K562 (cell line): ENCODE measurements around the gene PLSCR5. TPM values are rescaled to one million over a fixed set of nuclear protein-coding genes. Genes with fewer than 3 reads are reported as not detected.

ENCODE experiments used
- ATAC-seq: fragments of 200-7000 bp; cut with Tn5 transposase; 3 replicates; pipeline ENCODE4 v1.9.1; 2020; ENCODE audit warnings: moderate library complexity
- BruUV-seq: library from RNA; stranded (reverse); fragments of 400-500 nt; replicated peaks from 2 replicates; lab custom pipeline; 2021; lab: Mats Ljungman, UMichigan
- CTCF ChIA-PET: fragments of 300-600 bp; formaldehyde crosslinking; extraction: SDS; loops from one replicate; lab custom pipeline; 2021; ENCODE audit warnings: low intra/inter-chr PET ratio; lab: Yijun Ruan, JAX
- POLR2A ChIA-PET: fragments of 300-600, 350-650 bp; sonication (Branson Sonifier 250); formaldehyde crosslinking; extraction: SDS; loops from one replicate; lab custom pipeline; 2021; ENCODE audit warnings: antibody characterized with exemption, inconsistent platforms; lab: Yijun Ruan, JAX
- DNase-seq, 4 experiments: peaks; one replicate each; pipeline versions ENCODE4 v3.0.0 to v3.0.0-alpha.2; 2011 to 2018; ENCODE audit warnings: low spot score in 3 of 4, mixed read lengths in 3 of 4; ENCODE audit errors: extremely low read depth in 1 of 4
- FAIRE-seq: peaks from 2 replicates; lab custom pipeline; 2011; peaks lifted over from hg19 to GRCh38; lab: Jason Lieb, UNC
- H2AFZ ChIP-seq: 2 replicates; pipeline ENCODE4 v1.6.0; 2011; ENCODE audit warnings: low read depth, low read length, control low read depth, inconsistent platforms
- H3K27ac ChIP-seq: fragments of 200-600 bp; 3 replicates; pipeline ENCODE4 v1.8.0; 2011; ENCODE audit warnings: low read depth, mild to moderate bottlenecking, control low read depth, inconsistent platforms, low read length, moderate library complexity, mixed read lengths; ENCODE audit errors: extremely low read depth
- H3K27me3 ChIP-seq, 2 experiments: fragments of 300-600 bp in 1 of 2; 2 replicates in 1 of 2; 3 replicates in 1 of 2; pipeline versions ENCODE4 v1.6.0 to v1.8.0; 2011; ENCODE audit warnings: inconsistent platforms in 2 of 2, low read length in 2 of 2, mild to moderate bottlenecking in 1 of 2, mixed read lengths in 1 of 2, moderate library complexity in 1 of 2; ENCODE audit not compliant: control insufficient read depth in 2 of 2, insufficient read depth in 2 of 2
- H3K36me3 ChIP-seq: fragments of 300-600 bp; 3 replicates; pipeline ENCODE4 v1.8.0; 2011; ENCODE audit warnings: mild to moderate bottlenecking, low read length, inconsistent platforms; ENCODE audit not compliant: control insufficient read depth, insufficient read depth
- H3K4me1 ChIP-seq, 2 experiments: fragments of 200-600 bp in 1 of 2; replicated peaks in 1 of 2; 2 replicates in 1 of 2; 3 replicates in 1 of 2; pipeline versions ENCODE4 v1.5.1 to v1.8.0; 2011; ENCODE audit warnings: inconsistent platforms in 2 of 2, low read length in 2 of 2, mild to moderate bottlenecking in 1 of 2, mixed read lengths in 1 of 2, moderate library complexity in 1 of 2; ENCODE audit not compliant: control insufficient read depth in 2 of 2, insufficient read depth in 2 of 2
- H3K4me2 ChIP-seq: 2 replicates; pipeline ENCODE4 v1.6.1; 2011; ENCODE audit warnings: low read length, control low read depth, inconsistent platforms, mixed read lengths; ENCODE audit not compliant: insufficient read depth
- H3K4me3 ChIP-seq: fragments of 200-600 bp; sonication (generic), shearing (Covaris generic); 2 replicates; pipeline ENCODE4 v1.5.1; 2016; ENCODE audit warnings: control low read depth, inconsistent platforms
- H3K79me2 ChIP-seq: fragments of 200-600 bp; 3 replicates; pipeline ENCODE4 v1.8.0; 2011; ENCODE audit warnings: low read length, inconsistent platforms; ENCODE audit not compliant: control insufficient read depth, insufficient read depth
- H3K9ac ChIP-seq, 2 experiments: 2 replicates each; pipeline versions ENCODE4 v1.6.0 to v1.6.1; 2011; ENCODE audit warnings: low read depth in 2 of 2, low read length in 2 of 2, control low read depth in 1 of 2, inconsistent platforms in 1 of 2, mild to moderate bottlenecking in 1 of 2, mixed read lengths in 1 of 2; ENCODE audit not compliant: insufficient read depth in 1 of 2
- H3K9me1 ChIP-seq: one replicate; pipeline ENCODE4 v1.6.0; 2011; ENCODE audit warnings: inconsistent platforms, mild to moderate bottlenecking, low read length, moderate library complexity; ENCODE audit not compliant: control insufficient read depth, insufficient read depth
- H3K9me3 ChIP-seq: replicated peaks from 2 replicates; pipeline ENCODE4 v1.5.1; 2011; ENCODE audit warnings: low read depth, low read length, inconsistent platforms; ENCODE audit not compliant: control insufficient read depth, insufficient read depth
- H4K20me1 ChIP-seq: replicated peaks from 2 replicates; pipeline ENCODE4 v1.6.1; 2011; ENCODE audit warnings: low read length, inconsistent platforms, mixed read lengths; ENCODE audit not compliant: control insufficient read depth, insufficient read depth
- BRD4 ChIP-seq: fragments of 200-600 bp; sonication (generic); IDR thresholded peaks from 2 replicates; pipeline ENCODE4 v1.6.1; 2017; ENCODE audit warnings: inconsistent platforms
- JUNB ChIP-seq: fragments of 450-650 bp; formaldehyde crosslinking; conservative IDR thresholded peaks from 2 replicates; pipeline ENCODE4 v1.4.0; 2020; ENCODE audit warnings: mild to moderate bottlenecking
- MEIS2 ChIP-seq: fragments of 450-650 bp; IDR thresholded peaks from 2 replicates; pipeline ENCODE4 v1.6.1; 2014; ENCODE audit warnings: mild to moderate bottlenecking; ENCODE audit not compliant: partially characterized antibody
- in situ Hi-C: fragments of 300-500 bp; cut with MboI; formaldehyde crosslinking; loops from 4 replicates; pipeline ENCODE4 v1.15.0; 2018; ENCODE audit warnings: inconsistent platforms, mixed read lengths
- intact Hi-C: fragments of 100-400 bp; cut with micrococcal nuclease; formaldehyde crosslinking; loops from 2 replicates; pipeline ENCODE4 v1.14.2; 2022
- polyA plus RNA-seq, 8 experiments: library from polyadenylated mRNA; depleted of rRNA in 4 of 8; stranded (reverse) in 5 of 8; unstranded in 3 of 8; fragments of >200 nt; fragmentation: Nextera tagmentation in 2 of 8; fragmentation: Illumina TruSeq in 1 of 8; extraction: Ambion mirVana in 2 of 8; extraction: Trizol in 1 of 8; gene quantifications; 2 replicates each; pipeline versions ENCODE4 v1.2.1 to v1.2.3, GENCODE V29; 2011 to 2014; ENCODE audit warnings: inconsistent platforms in 1 of 8, missing spikeins in 1 of 8
- total RNA-seq, 7 experiments: library from RNA; depleted of rRNA in 6 of 7; stranded (reverse); fragments of >200 nt in 6 of 7; fragmentation: Illumina TruSeq in 2 of 7; extraction: Trizol in 2 of 7; gene quantifications; 2 replicates each; pipeline versions ENCODE4 v1.2.1 to v1.2.3, GENCODE V29; 2011 to 2021; ENCODE audit warnings: low replicate concordance in 1 of 7
- TF ChIP-seq, protein P1 (sequence below), 2 experiments: fragments of 200-800 bp in 1 of 2; sonication (Bioruptor generic) in 1 of 2; sonication (generic) in 1 of 2; formaldehyde crosslinking in 1 of 2; IDR thresholded peaks in 1 of 2; conservative IDR thresholded peaks in 1 of 2; 2 replicates each; pipeline versions ENCODE4 v1.5.0 to v1.6.1; 2016 to 2020; ENCODE audit warnings: missing compliant biosample characterization in 1 of 2, missing genetic modification characterization in 1 of 2, missing genetic modification reagents in 1 of 2

PLSCR5 gene
- total and polyA plus RNA-seq, 9 of the 15 experiments (the other 6 are each of a cell fraction or from before 2014, with no cell fraction given) = not detected

DNA sequence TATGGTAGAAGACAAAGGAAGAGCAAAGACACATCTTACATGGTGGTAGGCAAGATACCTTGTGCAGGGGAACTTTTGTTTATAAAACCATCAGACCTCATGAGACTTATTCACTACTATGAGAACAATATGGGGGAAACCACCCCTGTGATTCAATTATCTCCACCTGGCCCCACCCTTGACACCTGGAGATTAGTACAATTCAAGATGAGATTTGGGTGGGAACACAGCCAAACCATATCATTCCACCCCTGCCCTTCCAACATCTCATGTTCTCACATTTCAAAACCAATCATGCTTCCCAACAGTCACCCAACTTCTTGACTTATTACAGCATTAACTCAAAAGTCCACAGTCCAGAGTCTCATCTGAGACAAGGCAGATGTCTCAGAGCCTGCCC, 39.0 kb downstream of the PLSCR5 start:
- Histone ChIP-seq H3K9me1 (no peaks in the 10 kb centered on the region), H3K4me1 (no peaks in the 10 kb centered on the region; a peak in 1 of 5 replicates), H3K9ac (no peak overlapping the region), H3K36me3 (no peaks in the 10 kb centered on the region), H3K27me3 (no peaks in the 10 kb centered on the region), H3K4me3 (no peak overlapping the region), H4K20me1 (no peaks in the 10 kb centered on the region), H3K27ac (no peak overlapping the region), H3K9me3 (no peaks in the 10 kb centered on the region), H3K79me2 (no peaks in the 10 kb centered on the region), H2AFZ (no peak overlapping the region), H3K4me2 (no peak overlapping the region)
- intact Hi-C loops (loop anchor here (5.0 kb wide), 1 partner anchor 99 kb away; the partner anchor contains the start of gene PLSCR2), in situ Hi-C loops (no loop called here)
- POLR2A ChIA-PET = interaction anchor here (0.7 kb wide), 1 partner anchor 52 kb away, joined by 3 read pairs; no protein-coding TSS in a partner anchor
- DNase-seq = no peak
- no peak for TF ChIP-seq JUNB (CRISPR knock-in tag)
- TF ChIP-seq, protein P1, sequence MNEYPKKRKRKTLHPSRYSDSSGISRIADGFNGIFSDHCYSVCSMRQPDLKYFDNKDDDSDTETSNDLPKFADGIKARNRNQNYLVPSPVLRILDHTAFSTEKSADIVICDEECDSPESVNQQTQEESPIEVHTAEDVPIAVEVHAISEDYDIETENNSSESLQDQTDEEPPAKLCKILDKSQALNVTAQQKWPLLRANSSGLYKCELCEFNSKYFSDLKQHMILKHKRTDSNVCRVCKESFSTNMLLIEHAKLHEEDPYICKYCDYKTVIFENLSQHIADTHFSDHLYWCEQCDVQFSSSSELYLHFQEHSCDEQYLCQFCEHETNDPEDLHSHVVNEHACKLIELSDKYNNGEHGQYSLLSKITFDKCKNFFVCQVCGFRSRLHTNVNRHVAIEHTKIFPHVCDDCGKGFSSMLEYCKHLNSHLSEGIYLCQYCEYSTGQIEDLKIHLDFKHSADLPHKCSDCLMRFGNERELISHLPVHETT (CRISPR knock-in tag; conservative IDR thresholded peaks at IDR 0.05 in 1 of 2, IDR thresholded peaks at IDR 0.05 in 1 of 2) = no peak
- no peak for TF ChIP-seq BRD4
- TF ChIP-seq MEIS2 = no peak
- FAIRE-seq = no peak
- ATAC-seq = no peak
- no TSS peak for BruUV-seq
- CTCF ChIA-PET = interaction anchor here (0.6 kb wide), 1 partner anchor 174 kb away, joined by 3 read pairs; no protein-coding TSS in a partner anchor
